Smooth muscle cell (in vitro differentiated cells): ENCODE measurements around the gene DRC7. TPM values are rescaled to one million over a fixed set of nuclear protein-coding genes. Genes with fewer than 3 reads are reported as not detected.

Experiments used
- DNase-seq: peaks from one replicate; lab custom pipeline; 2025; ENCODE audit not compliant: unreplicated experiment; lab: John Stamatoyannopoulos, UW
- H2AFZ ChIP-seq: fragments of 200-600 bp; sonication (generic); 2 replicates; pipeline ENCODE4 v1.6.0; 2016; ENCODE audit warnings: antibody characterized with exemption, low read depth, mild to moderate bottlenecking
- H3F3A ChIP-seq: fragments of 200-600 bp; sonication (generic); 2 replicates; pipeline ENCODE4 v1.6.0; 2017; ENCODE audit warnings: antibody characterized with exemption, low read depth
- H3K27ac ChIP-seq: fragments of 200-600 bp; sonication (generic); 2 replicates; pipeline ENCODE4 v1.5.1; 2016; ENCODE audit warnings: low read depth, mild to moderate bottlenecking
- H3K27me3 ChIP-seq: fragments of 200-600 bp; sonication (generic); 2 replicates; pipeline ENCODE4 v1.6.1; 2016; ENCODE audit warnings: low read depth, mild to moderate bottlenecking
- H3K36me3 ChIP-seq: fragments of 200-600 bp; sonication (generic); 2 replicates; pipeline ENCODE4 v1.5.1; 2016; ENCODE audit warnings: low read depth
- H3K4me1 ChIP-seq: fragments of 200-600 bp; sonication (generic); 2 replicates; pipeline ENCODE4 v1.5.1; 2016; ENCODE audit warnings: low read depth
- H3K4me2 ChIP-seq: fragments of 200-600 bp; sonication (generic); 2 replicates; pipeline ENCODE4 v1.6.0; 2016; ENCODE audit warnings: mild to moderate bottlenecking
- H3K4me3 ChIP-seq: fragments of 200-600 bp; sonication (generic); 2 replicates; pipeline ENCODE4 v1.5.1; 2016; ENCODE audit warnings: mild to moderate bottlenecking
- H3K79me2 ChIP-seq: fragments of 200-600 bp; sonication (generic); 2 replicates; pipeline ENCODE4 v1.6.0; 2016; ENCODE audit warnings: low read depth, mild to moderate bottlenecking
- H3K9ac ChIP-seq: fragments of 200-600 bp; sonication (generic); 2 replicates; pipeline ENCODE4 v1.6.0; 2016; ENCODE audit warnings: low read depth
- H3K9me3 ChIP-seq: fragments of 200-600 bp; sonication (generic); replicated peaks from 2 replicates; pipeline ENCODE4 v1.5.1; 2016; ENCODE audit warnings: low read depth
- H4K20me1 ChIP-seq: fragments of 200-600 bp; sonication (generic); 2 replicates; pipeline ENCODE4 v1.6.0; 2016; ENCODE audit warnings: low read depth
- WGBS: methylation state at CpG from one replicate; pipeline ENCODE4 v1.1.7; 2016; ENCODE audit warnings: low lambda C conversion rate; 5-methylcytosine and 5-hydroxymethylcytosine counted together
- polyA plus RNA-seq: library from polyadenylated mRNA; unstranded; fragments of >200 nt; fragmentation: Nextera tagmentation; extraction: Ambion mirVana; gene quantifications from 2 replicates; pipeline ENCODE4 v1.2.1, GENCODE V29; 2016
- total RNA-seq: library from RNA; depleted of rRNA; stranded (reverse); fragments of >200 nt; gene quantifications from 2 replicates; pipeline ENCODE4 v1.2.3, GENCODE V29; 2014
- TF ChIP-seq, protein P1 (sequence below): fragments of 200-600 bp; sonication (generic); IDR thresholded peaks from 2 replicates; pipeline ENCODE4 v1.5.1; 2017; ENCODE audit warnings: borderline replicate concordance, mild to moderate bottlenecking, antibody characterized with exemption; ENCODE audit not compliant: insufficient read depth, poor library complexity, severe bottlenecking

The DRC7 gene
- total and polyA plus RNA-seq, 2 experiments from 2014 or later, result 0.94 TPM; not detected in 1

DNA sequence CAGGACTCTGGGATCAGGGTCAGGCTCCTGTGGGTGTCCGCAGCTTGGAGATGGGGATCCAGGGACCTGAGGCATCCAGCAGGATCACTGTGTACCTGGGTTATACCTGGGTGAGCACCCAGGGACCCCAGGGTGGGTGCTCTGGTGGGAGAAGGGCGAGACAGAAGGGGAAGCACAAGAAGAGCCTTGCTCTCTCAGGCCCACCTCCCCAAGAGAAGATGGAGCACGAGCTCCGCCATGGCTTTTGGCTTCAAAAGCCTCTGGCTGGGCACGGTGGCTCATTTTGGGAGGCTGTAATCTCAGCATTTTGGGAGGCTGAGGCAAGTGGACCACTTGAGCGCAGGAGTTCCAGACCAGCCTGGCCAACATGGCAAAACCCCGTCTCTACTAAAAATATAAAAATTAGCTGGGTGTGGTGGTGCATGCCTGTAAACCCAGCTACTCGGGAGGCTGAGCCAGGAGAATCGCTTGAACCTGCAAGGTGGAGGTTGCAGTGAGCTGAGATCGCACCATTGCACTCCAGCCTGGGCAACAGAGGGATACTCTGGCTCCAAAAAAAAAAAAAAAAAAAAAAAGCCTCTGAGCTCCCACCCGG lies 8.9 kb downstream of the DRC7 start:
- H3K4me3 ChIP-seq, result no peak overlapping the region
- no peaks in the 10 kb centered on the region for H3K36me3 ChIP-seq
- no peaks in the 10 kb centered on the region for H4K20me1 ChIP-seq
- H3K27ac ChIP-seq, result no peak overlapping the region
- H3K9me3 ChIP-seq, result no peaks in the 10 kb centered on the region
- H3K9ac ChIP-seq, result no peak overlapping the region
- H3F3A ChIP-seq, result no peaks in the 10 kb centered on the region
- H2AFZ ChIP-seq, result no peak overlapping the region
- no peaks in the 10 kb centered on the region for H3K4me1 ChIP-seq
- H3K27me3 ChIP-seq, result no peaks in the 10 kb centered on the region
- DNase-seq, result no peak
- 93% methylated on average over 11 of the region's 11 CpGs for WGBS
- no peak overlapping the region for H3K4me2 ChIP-seq
- TF ChIP-seq, protein P1, sequence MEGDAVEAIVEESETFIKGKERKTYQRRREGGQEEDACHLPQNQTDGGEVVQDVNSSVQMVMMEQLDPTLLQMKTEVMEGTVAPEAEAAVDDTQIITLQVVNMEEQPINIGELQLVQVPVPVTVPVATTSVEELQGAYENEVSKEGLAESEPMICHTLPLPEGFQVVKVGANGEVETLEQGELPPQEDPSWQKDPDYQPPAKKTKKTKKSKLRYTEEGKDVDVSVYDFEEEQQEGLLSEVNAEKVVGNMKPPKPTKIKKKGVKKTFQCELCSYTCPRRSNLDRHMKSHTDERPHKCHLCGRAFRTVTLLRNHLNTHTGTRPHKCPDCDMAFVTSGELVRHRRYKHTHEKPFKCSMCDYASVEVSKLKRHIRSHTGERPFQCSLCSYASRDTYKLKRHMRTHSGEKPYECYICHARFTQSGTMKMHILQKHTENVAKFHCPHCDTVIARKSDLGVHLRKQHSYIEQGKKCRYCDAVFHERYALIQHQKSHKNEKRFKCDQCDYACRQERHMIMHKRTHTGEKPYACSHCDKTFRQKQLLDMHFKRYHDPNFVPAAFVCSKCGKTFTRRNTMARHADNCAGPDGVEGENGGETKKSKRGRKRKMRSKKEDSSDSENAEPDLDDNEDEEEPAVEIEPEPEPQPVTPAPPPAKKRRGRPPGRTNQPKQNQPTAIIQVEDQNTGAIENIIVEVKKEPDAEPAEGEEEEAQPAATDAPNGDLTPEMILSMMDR, result no peak
- no peaks in the 10 kb centered on the region for H3K79me2 ChIP-seq

DNA sequence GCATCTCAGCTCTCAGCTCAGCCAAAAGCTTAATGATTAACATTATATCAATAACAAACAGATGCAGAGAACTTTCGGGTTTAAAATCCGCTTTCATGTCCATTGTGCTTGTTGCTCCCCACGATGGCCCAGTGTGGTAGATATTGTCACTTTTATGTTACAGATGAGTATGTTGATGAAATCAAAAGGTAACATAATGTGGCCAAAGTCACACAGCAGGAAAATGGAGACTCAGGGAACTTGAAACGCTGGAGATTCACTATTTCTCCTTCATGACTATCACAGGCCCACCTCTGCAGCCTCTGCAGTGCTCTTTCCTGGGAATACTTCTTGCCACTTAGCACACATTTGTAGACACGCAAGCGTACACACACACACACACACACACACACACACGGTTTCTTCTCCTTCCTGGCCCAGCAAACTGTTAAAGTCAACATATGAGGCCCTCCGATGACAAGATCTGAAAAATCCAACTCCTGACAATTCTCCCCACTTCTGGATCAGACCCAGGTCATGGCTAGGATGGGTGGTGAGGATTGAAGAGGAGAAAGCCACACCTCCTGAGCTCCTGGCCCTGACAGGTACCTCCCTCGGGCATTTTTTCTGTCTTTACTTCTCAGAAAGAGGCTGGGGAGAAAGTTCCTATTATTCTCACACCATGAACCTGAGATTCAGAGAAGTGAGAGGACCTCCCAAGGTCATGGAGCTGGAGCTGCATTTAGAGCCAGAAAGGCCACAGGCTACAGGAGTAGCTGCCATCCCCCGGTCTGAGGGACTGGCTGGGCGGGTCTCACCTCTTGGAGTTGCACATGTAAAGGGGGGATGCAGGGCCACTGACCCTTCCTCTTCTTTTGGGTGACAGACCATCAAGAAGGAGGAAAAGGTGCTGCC lies 9.7 kb downstream of the DRC7 start:
- Histone ChIP-seq H3K79me2 (no peaks in the 10 kb centered on the region), H3K9me3 (no peaks in the 10 kb centered on the region), H2AFZ (no peak overlapping the region), H3K27me3 (no peaks in the 10 kb centered on the region), H3K4me1 (no peaks in the 10 kb centered on the region), H3F3A (no peaks in the 10 kb centered on the region), H3K9ac (no peak overlapping the region), H4K20me1 (no peaks in the 10 kb centered on the region), H3K4me3 (no peak overlapping the region), H3K27ac (no peak overlapping the region), H3K4me2 (no peak overlapping the region), H3K36me3 (no peaks in the 10 kb centered on the region)
- no peak for DNase-seq
- 86% methylated on average over 11 of the region's 11 CpGs for WGBS
- TF ChIP-seq, protein P1, result no peak

DNA sequence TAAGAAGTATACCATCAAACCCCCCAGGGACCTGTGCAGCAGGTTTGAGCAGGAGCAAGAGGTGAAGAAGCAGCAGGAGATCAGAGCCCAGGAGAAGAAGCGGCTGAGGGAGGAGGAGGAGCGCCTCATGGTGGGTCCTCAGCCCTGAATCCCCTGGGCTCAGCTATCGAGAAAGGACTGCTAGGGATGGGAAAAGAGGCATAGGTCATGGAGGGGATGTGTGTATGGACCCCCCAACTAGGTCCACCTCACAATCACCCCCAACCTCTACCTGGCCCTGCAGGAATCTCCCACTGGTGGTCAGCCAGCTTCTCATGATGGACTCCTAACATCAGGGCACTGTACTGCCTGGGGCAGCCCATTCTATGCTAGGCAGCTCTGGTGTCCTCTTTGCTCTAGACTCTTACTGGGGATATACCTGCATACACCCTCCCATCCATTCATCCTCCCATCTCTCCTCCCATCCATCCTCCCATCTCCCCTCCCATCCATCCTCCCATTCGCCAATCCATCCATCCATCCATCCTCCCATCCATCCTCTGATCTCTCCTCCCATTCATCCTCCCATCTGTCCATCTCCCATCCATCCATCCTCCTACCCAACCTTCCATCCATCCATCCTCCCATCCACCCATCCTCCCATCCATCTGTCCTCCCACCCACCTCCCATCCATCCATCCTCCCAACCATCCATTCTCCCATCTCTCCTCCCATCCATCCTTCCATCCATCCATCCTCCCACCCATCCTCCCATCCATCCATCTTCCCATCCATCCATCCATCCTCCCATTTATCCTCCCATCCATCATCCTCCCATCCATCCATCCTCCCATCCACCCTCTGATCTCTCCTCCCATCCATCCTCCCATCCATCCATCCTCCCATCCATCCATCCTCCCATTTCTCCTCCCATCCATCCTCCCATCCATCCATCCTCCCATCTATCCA lies 10.6 kb downstream of the DRC7 start:
- Histone ChIP-seq H4K20me1 (no peaks in the 10 kb centered on the region), H3K27ac (no peak overlapping the region), H2AFZ (no peak overlapping the region), H3K9me3 (no peaks in the 10 kb centered on the region), H3K4me2 (no peak overlapping the region), H3K27me3 (no peaks in the 10 kb centered on the region), H3F3A (no peaks in the 10 kb centered on the region), H3K79me2 (no peaks in the 10 kb centered on the region), H3K4me3 (no peak overlapping the region), H3K9ac (no peak overlapping the region), H3K36me3 (no peaks in the 10 kb centered on the region), H3K4me1 (no peaks in the 10 kb centered on the region)
- TF ChIP-seq, protein P1, result no peak
- 93% methylated on average over 4 of the region's 4 CpGs for WGBS
- DNase-seq, result no peak
